A673 (cell line): ENCODE measurements around the gene C6orf62. TPM values are rescaled to one million over a fixed set of nuclear protein-coding genes. Genes with fewer than 3 reads are reported as not detected.
A peak's percentile ranks its signal among the peaks of the same experiment; 100 is the strongest.
"Not testable (repeated sequence)": the region's sequence is repeated elsewhere in the genome, so short reads cannot be mapped to it uniquely, and the experiment has no call there.

Experiments
- BruUV-seq: library from RNA; stranded (reverse); fragments of 400-500 nt; replicated peaks from 2 replicates; lab custom pipeline; 2021; lab: Mats Ljungman, UMichigan
- CTCF ChIA-PET: fragments of 300-600 bp; sonication (Branson Sonifier 250); formaldehyde crosslinking; loops from one replicate; lab custom pipeline; 2022; ENCODE audit warnings: antibody characterized with exemption; lab: Charles Lee
- POLR2A ChIA-PET: fragments of 300-600 bp; sonication (Branson Sonifier 250); formaldehyde crosslinking; loops from one replicate; lab custom pipeline; 2022; ENCODE audit warnings: antibody characterized with exemption; ENCODE audit not compliant: low non-redundant PET; lab: Charles Lee
- DNase-seq: peaks from one replicate; pipeline ENCODE4 v3.0.0-alpha.2; 2015; ENCODE audit warnings: low spot score
- H3K27ac ChIP-seq: fragments of 200-600 bp; sonication (generic); 2 replicates; pipeline ENCODE4 v1.5.1; 2016; ENCODE audit warnings: mixed run types, low read depth, mild to moderate bottlenecking, mixed read lengths, antibody characterized with exemption, low read length; ENCODE audit not compliant: poor library complexity, severe bottlenecking
- H3K27me3 ChIP-seq: fragments of 200-600 bp; sonication (generic); replicated peaks from 2 replicates; pipeline ENCODE4 v1.6.1; 2017; ENCODE audit warnings: mixed run types, low read depth, mild to moderate bottlenecking, mixed read lengths, antibody characterized with exemption, low read length; ENCODE audit not compliant: insufficient read depth, poor library complexity
- H3K36me3 ChIP-seq: fragments of 200-600 bp; sonication (generic); 2 replicates; pipeline ENCODE4 v1.6.1; 2016; ENCODE audit warnings: mixed run types, mild to moderate bottlenecking, mixed read lengths, antibody characterized with exemption, low read length; ENCODE audit not compliant: insufficient read depth, poor library complexity, severe bottlenecking
- H3K4me1 ChIP-seq: fragments of 200-600 bp; sonication (generic); 2 replicates; pipeline ENCODE4 v1.6.1; 2017; ENCODE audit warnings: mixed run types, mild to moderate bottlenecking, mixed read lengths, antibody characterized with exemption, low read length; ENCODE audit not compliant: insufficient read depth, poor library complexity, severe bottlenecking
- H3K4me3 ChIP-seq: fragments of 200-600 bp; sonication (generic); 2 replicates; pipeline ENCODE4 v1.5.1; 2016; ENCODE audit warnings: low read depth, mixed run types, mild to moderate bottlenecking, mixed read lengths, low read length; ENCODE audit not compliant: poor library complexity, severe bottlenecking
- H3K9me3 ChIP-seq: fragments of 200-600 bp; sonication (generic); 2 replicates; pipeline ENCODE4 v1.6.1; 2016; ENCODE audit warnings: mixed run types, low read depth, mild to moderate bottlenecking, mixed read lengths, antibody characterized with exemption, low read length; ENCODE audit not compliant: poor library complexity, severe bottlenecking
- EZH2 ChIP-seq: fragments of 200-600 bp; sonication (generic); IDR thresholded peaks from 2 replicates; pipeline ENCODE4 v1.6.1; 2017; ENCODE audit warnings: borderline replicate concordance, low read depth, mild to moderate bottlenecking, mixed read lengths, antibody characterized with exemption, low read length; ENCODE audit not compliant: poor library complexity, severe bottlenecking
- intact Hi-C: fragments of 100-400 bp; cut with micrococcal nuclease; formaldehyde crosslinking; loops from one replicate; pipeline ENCODE4 v1.10.0; 2022; ENCODE audit not compliant: unreplicated experiment
- total RNA-seq: library from RNA; stranded (reverse); gene quantifications from 2 replicates; pipeline ENCODE4 v1.2.3, GENCODE V29; 2021
- TF ChIP-seq, protein P1 (sequence below): fragments of 300-800, 200-600 bp; sonication (generic); conservative IDR thresholded peaks from 2 replicates; pipeline ENCODE4 v1.5.1; 2017; ENCODE audit warnings: low read depth, mild to moderate bottlenecking, antibody characterized with exemption, low read length, moderate library complexity, mixed read lengths

The C6orf62 gene
- total RNA-seq, 1 experiment from 2014 or later: 107 TPM

DNA sequence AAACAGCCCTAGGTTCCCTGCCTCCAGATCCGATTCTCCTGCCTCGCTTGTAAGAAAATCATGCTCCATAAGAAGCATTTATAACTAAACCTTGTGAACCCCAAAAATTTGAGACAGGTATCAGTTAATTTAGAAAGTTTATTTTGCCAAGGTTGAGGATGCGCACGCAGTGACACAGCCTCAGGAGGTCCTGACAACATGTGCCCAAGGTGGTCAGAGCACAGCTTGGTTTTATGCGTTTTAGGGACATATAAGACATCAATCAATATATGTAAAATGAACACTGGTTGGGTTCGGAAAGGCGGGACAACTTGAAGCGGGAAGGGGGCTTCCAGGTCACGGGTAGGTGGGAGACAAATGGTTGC, 50.0 kb downstream of the C6orf62 start:
- BruUV-seq: no TSS peak
- Histone ChIP-seq H3K27me3 (no peaks in the 10 kb centered on the region), H3K4me3 (no peak overlapping the region), H3K9me3 (peaks cover 22% of the 10 kb centered on the region), H3K27ac (no peak overlapping the region), H3K36me3 (peaks cover 4% of the 10 kb centered on the region), H3K4me1 (peaks cover 8% of the 10 kb centered on the region)
- TF ChIP-seq, protein P1, sequence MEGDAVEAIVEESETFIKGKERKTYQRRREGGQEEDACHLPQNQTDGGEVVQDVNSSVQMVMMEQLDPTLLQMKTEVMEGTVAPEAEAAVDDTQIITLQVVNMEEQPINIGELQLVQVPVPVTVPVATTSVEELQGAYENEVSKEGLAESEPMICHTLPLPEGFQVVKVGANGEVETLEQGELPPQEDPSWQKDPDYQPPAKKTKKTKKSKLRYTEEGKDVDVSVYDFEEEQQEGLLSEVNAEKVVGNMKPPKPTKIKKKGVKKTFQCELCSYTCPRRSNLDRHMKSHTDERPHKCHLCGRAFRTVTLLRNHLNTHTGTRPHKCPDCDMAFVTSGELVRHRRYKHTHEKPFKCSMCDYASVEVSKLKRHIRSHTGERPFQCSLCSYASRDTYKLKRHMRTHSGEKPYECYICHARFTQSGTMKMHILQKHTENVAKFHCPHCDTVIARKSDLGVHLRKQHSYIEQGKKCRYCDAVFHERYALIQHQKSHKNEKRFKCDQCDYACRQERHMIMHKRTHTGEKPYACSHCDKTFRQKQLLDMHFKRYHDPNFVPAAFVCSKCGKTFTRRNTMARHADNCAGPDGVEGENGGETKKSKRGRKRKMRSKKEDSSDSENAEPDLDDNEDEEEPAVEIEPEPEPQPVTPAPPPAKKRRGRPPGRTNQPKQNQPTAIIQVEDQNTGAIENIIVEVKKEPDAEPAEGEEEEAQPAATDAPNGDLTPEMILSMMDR: no peak
- no peak for TF ChIP-seq EZH2
- intact Hi-C loops: no loop called here
- CTCF ChIA-PET: no interaction called here
- DNase-seq: no peak
- POLR2A ChIA-PET: no interaction called here

- intact Hi-C loops, BruUV-seq, H3K4me1 ChIP-seq, H3K4me3 ChIP-seq, H3K36me3 ChIP-seq, CTCF ChIA-PET, H3K27me3 ChIP-seq, POLR2A ChIA-PET, DNase-seq, H3K27ac ChIP-seq: not testable (repeated sequence)
- peaks cover 15% of the 10 kb centered on the region for H3K9me3 ChIP-seq
Measured at GRCh38 chr6:24668066-24668996, 50.6 kb downstream of the C6orf62 start.

GRCh38 chr6:24667378-24667803, 51.6 kb downstream of the C6orf62 start:
- no peaks in the 10 kb centered on the region for H3K27me3 ChIP-seq
- ChIA-PET POLR2A (no interaction called here), CTCF (interaction anchor here (0.7 to 1.2 kb wide), 3 partner anchors 22 to 86 kb away, joined by 3 to 5 read pairs (median 3); no protein-coding TSS in a partner anchor)
- intact Hi-C loops: no loop called here
- BruUV-seq: TSS peak; percentile 86
- H3K4me3 ChIP-seq: peak overlapping the region; percentile 75
- H3K9me3 ChIP-seq: peaks cover 10% of the 10 kb centered on the region
- H3K27ac ChIP-seq: peak overlapping the region; percentile 77
- TF ChIP-seq EZH2: no peak
- TF ChIP-seq, protein P1: no peak; the same call in 1 of the 2 replicates
- H3K4me1 ChIP-seq: peaks cover 8% of the 10 kb centered on the region
- DNase-seq: peak; percentile 17
- peaks cover 14% of the 10 kb centered on the region for H3K36me3 ChIP-seq
